NOMO-1 treated with dmso at 0.1 percent for 144 hours (cell line): ENCODE measurements around the gene CAMK2D.
A peak's percentile ranks its signal among the peaks of the same experiment; 100 is the strongest.
"Not testable (repeated sequence)": the region's sequence is repeated elsewhere in the genome, so short reads cannot be mapped to it uniquely, and the experiment has no call there.

Experiments used
- DNase-seq: peaks from one replicate; lab custom pipeline; 2025; ENCODE audit not compliant: unreplicated experiment; lab: John Stamatoyannopoulos, UW

CAMK2D gene

GRCh38 chr4:113733685-113734084 lies 27.9 kb downstream of the CAMK2D start:
- DNase-seq, result no peak

- DNase-seq, result no peak
Measured at GRCh38 chr4:113732967-113733527, 28.5 kb downstream of the CAMK2D start.

DNA sequence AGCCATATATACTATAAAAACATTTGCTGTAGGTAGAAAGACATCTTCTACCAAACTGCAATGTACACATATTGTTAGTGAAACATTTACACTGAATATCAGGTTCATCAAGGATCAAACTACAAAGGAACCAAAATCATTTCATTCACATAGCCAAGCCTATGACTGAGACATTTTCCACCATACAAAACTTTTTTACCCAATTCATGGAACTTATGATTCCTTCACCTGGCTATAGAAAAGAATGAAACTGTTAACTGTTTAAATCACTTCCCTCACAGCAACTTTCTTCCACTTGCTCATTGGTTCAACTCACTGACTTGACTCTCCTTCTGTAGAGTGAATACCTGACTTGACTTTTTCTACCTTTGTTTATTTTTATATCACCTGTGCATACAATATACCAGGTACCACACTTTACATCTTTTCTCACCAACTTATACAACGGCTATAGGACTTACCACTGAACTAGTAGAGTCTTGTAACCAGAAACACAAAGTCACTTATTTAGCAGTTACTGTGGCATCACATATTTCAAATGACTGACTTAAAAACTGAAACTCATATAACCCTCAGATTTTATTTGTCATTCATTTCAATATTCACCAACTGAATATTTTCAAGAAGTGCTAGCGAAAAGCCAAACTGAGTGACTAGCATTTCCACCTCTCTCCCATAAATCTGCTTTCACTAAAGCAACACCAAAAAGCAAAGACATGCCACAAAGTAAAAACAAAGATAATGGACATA lies 30.9 kb downstream of the CAMK2D start:
- no peak for DNase-seq

DNA sequence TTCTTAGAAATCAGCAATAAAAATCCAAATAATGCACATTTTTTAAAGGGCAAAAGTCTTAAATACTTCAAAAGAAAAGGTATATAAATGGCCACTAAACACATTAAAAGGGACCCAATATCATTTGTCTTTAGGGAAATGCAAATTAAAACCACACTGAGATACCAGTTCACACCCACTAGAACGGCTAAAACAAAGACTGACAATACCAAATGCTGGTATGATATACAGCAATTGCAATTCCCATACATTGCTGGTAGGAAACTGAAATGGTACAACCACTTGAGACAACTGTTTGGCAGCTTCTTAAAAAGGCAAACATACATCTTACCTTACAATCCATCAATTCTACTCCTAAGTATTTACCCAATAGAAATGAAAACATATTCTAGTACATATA lies 33.7 kb downstream of the CAMK2D start:
- no peak for DNase-seq

DNA sequence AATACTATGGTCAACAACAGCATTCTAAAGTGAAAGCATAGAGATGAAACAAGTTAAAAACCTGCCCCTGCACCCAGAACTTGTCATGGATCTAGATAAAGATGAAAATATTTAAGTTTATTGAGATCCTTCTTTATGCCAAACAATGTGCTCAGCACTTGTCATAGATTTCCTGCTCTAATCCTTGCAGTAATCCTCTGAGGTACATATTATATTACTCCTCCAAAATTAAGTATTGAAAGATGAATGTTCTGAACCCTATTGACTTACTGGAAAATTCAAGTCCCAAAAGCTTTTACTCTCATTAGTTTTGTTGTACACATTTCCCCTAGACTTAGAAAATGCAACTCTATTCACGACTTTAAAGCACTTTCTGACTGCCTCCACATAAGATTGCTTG lies 35.6 kb downstream of the CAMK2D start:
- no peak for DNase-seq

GRCh38 chr4:113718252-113718651 lies 43.3 kb downstream of the CAMK2D start:
- DNase-seq, result no peak

DNA sequence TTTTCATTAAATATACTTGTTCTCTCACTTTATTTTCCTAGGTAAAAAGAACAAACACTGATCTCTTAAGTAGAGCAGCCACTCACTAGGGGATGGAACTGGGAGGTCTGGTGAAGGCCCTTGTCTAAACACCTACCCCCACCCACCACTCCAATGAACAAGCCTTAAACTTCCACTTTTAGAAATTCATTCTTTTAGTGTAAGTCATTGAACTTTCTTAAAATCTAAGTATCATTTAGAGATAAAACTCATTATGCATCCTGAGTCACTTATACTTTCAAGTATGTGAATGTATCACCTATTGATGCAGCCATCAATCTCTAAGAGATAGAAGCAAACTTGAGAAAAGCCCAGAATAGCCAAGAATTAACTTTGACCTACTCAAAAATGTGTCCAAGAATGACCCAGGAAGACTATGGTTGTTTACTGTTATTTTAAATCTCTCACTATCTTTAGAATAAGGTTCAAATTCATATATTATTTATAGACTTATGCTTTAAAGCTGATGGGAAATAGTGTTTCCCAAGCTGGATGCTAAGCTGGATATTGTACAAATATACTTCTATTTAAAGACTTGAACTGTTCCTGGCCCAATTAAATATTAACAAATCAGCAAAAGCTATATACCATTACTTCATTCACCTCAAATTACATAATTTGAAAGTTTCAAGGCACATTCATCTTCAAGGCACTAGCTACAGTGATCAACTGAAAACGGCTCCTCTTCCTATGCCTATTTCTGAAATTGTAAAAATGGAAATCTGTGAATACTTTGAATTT lies 49.5 kb downstream of the CAMK2D start:
- no peak for DNase-seq

DNA sequence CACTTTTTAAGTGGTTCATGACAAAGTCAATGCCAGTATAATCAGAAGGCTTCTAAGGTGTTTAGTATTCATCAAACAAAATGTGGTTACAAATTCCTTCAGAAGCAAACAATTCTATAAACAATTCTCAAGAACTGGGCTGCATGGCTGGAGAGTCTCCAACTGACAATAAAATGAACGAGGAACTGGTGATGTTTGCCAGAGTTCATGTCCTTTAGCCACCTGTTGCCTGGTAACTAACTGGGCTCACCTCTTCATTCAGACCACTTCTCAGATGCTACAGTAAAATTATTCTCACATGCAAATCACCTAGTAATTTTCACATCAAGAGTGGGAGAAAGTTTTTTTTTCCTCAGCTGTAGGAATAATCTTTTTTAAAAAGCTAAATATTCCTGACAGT lies 53.3 kb downstream of the CAMK2D start:
- DNase-seq, result no peak

DNA sequence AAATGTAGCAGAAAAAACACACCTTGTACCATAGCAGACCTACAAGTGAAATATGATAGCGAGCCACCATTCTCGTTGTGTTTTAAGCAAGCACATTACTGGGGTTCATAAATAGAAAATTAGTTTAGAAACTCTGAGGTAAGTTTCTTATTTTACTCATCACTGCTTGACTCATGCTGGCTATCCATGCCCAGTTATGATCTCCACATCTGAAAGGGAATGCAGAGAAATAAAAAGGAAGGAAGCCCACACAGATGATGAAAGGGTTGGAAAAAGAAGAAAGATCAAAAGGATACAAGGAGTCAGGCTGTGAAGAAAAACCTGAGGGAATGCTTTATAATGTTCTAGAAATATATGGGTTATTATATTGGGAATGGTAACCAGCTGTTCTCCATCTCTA lies 54.5 kb downstream of the CAMK2D start:
- DNase-seq, result no peak

DNA sequence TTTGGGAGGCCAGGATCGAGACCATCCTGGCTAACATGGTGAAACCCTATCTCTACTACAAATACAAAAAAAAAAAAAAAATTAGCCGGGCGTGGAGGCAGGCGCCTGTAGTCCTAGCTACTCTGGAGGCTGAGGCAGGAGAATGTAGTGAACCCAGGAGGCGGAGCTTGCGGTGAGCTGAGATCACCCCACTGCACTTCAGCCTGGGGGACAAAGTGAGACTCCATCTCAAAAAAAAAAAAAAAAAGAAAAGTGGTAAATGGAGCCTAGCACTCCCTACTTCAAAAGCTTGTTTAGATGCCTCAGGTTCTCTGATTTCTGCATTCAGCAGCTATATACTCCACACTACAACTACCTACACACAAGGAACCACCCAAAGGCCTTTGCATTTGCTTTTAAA lies 56.4 kb downstream of the CAMK2D start:
- DNase-seq, result not testable (repeated sequence)

GRCh38 chr4:113702596-113702995 lies 58.9 kb downstream of the CAMK2D start:
- not testable (repeated sequence) for DNase-seq

- DNase-seq, result no peak
Measured at GRCh38 chr4:113701169-113701568, 60.4 kb downstream of the CAMK2D start.

GRCh38 chr4:113700602-113701150 lies 60.9 kb downstream of the CAMK2D start:
- DNase-seq, result no peak

GRCh38 chr4:113699772-113700171 lies 61.8 kb downstream of the CAMK2D start:
- no peak for DNase-seq

DNA sequence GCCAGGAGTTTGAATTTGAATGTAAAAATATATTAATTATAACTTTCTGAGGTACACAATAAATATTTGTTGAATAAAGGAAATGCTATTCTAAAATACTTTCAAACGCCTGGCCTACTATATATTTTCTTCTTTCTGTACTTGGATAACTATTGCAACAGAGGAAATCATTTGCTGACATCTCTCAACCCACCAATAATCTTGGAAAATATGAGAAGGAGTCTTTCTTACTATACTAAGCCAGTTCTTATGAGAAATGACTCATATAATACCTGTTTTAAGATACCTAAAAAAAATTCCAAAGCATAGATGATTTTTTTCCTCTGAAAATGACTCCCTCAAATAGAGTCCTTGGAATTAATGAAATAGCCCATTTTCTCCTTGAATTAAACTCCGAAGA lies 64.1 kb downstream of the CAMK2D start:
- DNase-seq, result no peak

GRCh38 chr4:113695328-113696169 lies 66.0 kb downstream of the CAMK2D start:
- DNase-seq, result no peak

GRCh38 chr4:113694008-113694407 lies 67.5 kb downstream of the CAMK2D start:
- no peak for DNase-seq

DNA sequence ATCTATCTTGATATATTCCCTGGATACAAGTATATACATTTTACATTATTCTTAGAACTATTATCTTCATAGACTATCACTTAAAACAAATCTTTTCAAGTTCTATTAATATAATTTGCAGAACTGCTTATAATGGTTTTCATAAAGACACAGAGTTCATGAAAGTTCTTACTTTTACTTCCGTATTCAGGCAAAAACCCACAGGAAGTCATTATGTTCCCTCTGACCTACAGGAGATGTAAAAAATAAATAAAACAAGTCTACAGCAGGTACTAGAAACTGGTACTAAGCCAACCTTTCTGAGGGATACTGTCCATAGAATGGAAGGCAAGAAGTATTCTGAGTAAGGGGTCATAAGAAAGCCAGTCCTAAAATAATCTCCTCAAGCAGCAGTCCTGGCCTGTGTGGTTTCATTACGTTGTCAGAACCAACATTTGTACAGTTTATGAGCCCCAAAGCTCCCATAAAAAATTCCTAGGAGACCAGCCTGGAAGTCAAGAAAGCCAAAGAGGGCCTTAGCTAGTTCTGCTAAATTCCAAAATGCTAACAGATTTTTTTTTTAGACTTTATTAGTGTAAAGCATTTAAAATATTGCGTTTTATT lies 68.6 kb downstream of the CAMK2D start:
- peak; percentile 40 for DNase-seq

- DNase-seq, result no peak
Measured at GRCh38 chr4:113691676-113692075, 69.9 kb downstream of the CAMK2D start.

DNA sequence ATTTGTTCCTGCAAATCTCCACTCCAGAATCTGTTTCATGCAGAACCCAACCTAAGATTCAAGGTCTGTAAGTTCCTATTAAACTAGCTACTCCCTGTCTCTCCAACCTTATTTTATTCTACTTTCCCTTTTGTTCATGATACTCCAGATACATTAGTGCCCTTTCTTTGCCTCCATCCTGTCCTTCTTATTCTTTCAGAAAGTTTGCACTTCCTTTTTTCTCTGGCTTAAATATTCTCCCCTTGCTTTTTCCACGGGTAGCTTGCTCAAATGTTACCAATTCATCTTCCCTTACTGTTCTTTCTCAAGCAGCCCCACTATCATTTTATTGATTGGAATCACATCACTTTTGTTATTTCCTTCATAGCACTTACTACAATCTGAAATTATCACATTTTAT lies 72.1 kb downstream of the CAMK2D start:
- no peak for DNase-seq
